Measurements from ENCODE around the gene PRPF38B. TPM values are rescaled to one million over a fixed set of nuclear protein-coding genes. Genes with fewer than 3 reads are reported as not detected.

PRPF38B gene
- total RNA-seq, 1 experiment from 2014 or later = 46.4 TPM

DNA sequence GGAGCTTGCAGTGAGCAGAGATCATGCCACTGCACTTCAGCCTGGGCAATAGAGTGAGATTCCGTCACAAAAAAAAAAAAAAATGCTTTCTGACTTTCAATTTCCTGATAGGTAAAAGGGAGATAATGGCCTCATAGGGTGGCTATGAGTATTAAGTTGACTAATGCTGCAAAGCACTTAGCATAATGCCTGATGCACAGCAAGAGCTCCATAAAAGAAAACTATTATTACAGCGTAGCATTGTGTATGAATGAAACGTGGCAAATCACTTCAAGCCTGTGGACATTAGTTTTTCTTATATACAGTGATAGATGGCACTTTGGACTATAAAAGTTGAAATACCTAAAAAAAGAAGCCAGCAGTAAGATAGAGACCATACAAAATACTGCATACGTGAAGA lies 37.4 kb downstream of the PRPF38B start:
- H2AFZ ChIP-seq (ENCODE audit: low read depth, low read length, poor library complexity, severe bottlenecking) = no peak overlapping the region
- BruUV-seq (replicated peaks) = no TSS peak
- no peaks in the 10 kb centered on the region for H3K79me2 ChIP-seq (ENCODE audit: insufficient read depth, low read length)
- H3K36me3 ChIP-seq (ENCODE audit: control insufficient read depth in 1 of 2, insufficient read depth in 2 of 2, low read length in 2 of 2) = no peaks in the 10 kb centered on the region
- no peaks in the 10 kb centered on the region for H3K9me3 ChIP-seq (ENCODE audit: control insufficient read depth in 1 of 2, insufficient read depth in 1 of 2, low read depth in 1 of 2, low read length in 2 of 2)
- no peak overlapping the region for H3K9ac ChIP-seq (ENCODE audit: low read length)
- intact Hi-C loops (cut with micrococcal nuclease) = no loop called here
- H3K27ac ChIP-seq (ENCODE audit: low read depth, low read length) = no peak overlapping the region
- no peaks in the 10 kb centered on the region for H3K27me3 ChIP-seq (ENCODE audit: insufficient read depth, low read length)
- TF ChIP-seq, protein P1, sequence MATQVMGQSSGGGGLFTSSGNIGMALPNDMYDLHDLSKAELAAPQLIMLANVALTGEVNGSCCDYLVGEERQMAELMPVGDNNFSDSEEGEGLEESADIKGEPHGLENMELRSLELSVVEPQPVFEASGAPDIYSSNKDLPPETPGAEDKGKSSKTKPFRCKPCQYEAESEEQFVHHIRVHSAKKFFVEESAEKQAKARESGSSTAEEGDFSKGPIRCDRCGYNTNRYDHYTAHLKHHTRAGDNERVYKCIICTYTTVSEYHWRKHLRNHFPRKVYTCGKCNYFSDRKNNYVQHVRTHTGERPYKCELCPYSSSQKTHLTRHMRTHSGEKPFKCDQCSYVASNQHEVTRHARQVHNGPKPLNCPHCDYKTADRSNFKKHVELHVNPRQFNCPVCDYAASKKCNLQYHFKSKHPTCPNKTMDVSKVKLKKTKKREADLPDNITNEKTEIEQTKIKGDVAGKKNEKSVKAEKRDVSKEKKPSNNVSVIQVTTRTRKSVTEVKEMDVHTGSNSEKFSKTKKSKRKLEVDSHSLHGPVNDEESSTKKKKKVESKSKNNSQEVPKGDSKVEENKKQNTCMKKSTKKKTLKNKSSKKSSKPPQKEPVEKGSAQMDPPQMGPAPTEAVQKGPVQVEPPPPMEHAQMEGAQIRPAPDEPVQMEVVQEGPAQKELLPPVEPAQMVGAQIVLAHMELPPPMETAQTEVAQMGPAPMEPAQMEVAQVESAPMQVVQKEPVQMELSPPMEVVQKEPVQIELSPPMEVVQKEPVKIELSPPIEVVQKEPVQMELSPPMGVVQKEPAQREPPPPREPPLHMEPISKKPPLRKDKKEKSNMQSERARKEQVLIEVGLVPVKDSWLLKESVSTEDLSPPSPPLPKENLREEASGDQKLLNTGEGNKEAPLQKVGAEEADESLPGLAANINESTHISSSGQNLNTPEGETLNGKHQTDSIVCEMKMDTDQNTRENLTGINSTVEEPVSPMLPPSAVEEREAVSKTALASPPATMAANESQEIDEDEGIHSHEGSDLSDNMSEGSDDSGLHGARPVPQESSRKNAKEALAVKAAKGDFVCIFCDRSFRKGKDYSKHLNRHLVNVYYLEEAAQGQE (IDR thresholded peaks at IDR 0.05; ENCODE audit: low read depth) = no peak
- no peak for TF ChIP-seq EZH2phosphoT487 (IDR thresholded peaks at IDR 0.05; ENCODE audit: borderline replicate concordance)
- TF ChIP-seq FOSL1 (IDR thresholded peaks at IDR 0.05; ENCODE audit: low read depth) = no peak
- TF ChIP-seq SIN3A (IDR thresholded peaks at IDR 0.05; ENCODE audit: low read depth) = no peak
- TF ChIP-seq SRF (IDR thresholded peaks at IDR 0.05; ENCODE audit: low read depth) = no peak
- TF ChIP-seq JUND (IDR thresholded peaks at IDR 0.05) = no peak
- TF ChIP-seq EGR1 (IDR thresholded peaks at IDR 0.05; ENCODE audit: low read depth) = no peak
- TF ChIP-seq EZH2 (IDR thresholded peaks at IDR 0.05) = no peak
- TF ChIP-seq ELF1 (IDR thresholded peaks at IDR 0.05; ENCODE audit: borderline replicate concordance, low read depth) = no peak
- no peak for TF ChIP-seq YY1 (IDR thresholded peaks at IDR 0.05; ENCODE audit: extremely low read depth, insufficient replicate concordance, low read depth, low read length)
- TF ChIP-seq SP1 (IDR thresholded peaks at IDR 0.05; ENCODE audit: low read depth) = no peak
- TF ChIP-seq ZFX (IDR thresholded peaks at IDR 0.05) = no peak
- no peak for TF ChIP-seq CBX3 (IDR thresholded peaks at IDR 0.05; ENCODE audit: low read depth)
- no peak for TF ChIP-seq TCF7L2 (IDR thresholded peaks at IDR 0.05; ENCODE audit: borderline replicate concordance, extremely low read depth, insufficient read depth, insufficient read length)
- no peak for TF ChIP-seq ZNF274 (IDR thresholded peaks at IDR 0.05; ENCODE audit: low read depth, low read length)
- TF ChIP-seq, protein P2, sequence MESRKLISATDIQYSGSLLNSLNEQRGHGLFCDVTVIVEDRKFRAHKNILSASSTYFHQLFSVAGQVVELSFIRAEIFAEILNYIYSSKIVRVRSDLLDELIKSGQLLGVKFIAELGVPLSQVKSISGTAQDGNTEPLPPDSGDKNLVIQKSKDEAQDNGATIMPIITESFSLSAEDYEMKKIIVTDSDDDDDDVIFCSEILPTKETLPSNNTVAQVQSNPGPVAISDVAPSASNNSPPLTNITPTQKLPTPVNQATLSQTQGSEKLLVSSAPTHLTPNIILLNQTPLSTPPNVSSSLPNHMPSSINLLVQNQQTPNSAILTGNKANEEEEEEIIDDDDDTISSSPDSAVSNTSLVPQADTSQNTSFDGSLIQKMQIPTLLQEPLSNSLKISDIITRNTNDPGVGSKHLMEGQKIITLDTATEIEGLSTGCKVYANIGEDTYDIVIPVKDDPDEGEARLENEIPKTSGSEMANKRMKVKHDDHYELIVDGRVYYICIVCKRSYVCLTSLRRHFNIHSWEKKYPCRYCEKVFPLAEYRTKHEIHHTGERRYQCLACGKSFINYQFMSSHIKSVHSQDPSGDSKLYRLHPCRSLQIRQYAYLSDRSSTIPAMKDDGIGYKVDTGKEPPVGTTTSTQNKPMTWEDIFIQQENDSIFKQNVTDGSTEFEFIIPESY (IDR thresholded peaks at IDR 0.05; ENCODE audit: extremely low read depth, insufficient replicate concordance, low read length) = no peak
- TF ChIP-seq, protein P3, sequence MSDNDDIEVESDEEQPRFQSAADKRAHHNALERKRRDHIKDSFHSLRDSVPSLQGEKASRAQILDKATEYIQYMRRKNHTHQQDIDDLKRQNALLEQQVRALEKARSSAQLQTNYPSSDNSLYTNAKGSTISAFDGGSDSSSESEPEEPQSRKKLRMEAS (IDR thresholded peaks at IDR 0.05) = no peak
- RAD21 ChIA-PET (ENCODE audit: low non-redundant PET in 1 of 2, low total read pairs in 2 of 2, uncharacterized antibody in 2 of 2, unreplicated experiment in 2 of 2) = no interaction called here
- DNase-seq (ENCODE audit: low read depth, low spot score) (no peak), ATAC-seq (no peak)
- H3K4me2 ChIP-seq (ENCODE audit: low read length) = no peak overlapping the region
- POLR2A ChIA-PET = no interaction called here
- CTCF ChIA-PET = no interaction called here
- H3K4me3 ChIP-seq (replicated peaks in 1 of 2; ENCODE audit: low read depth in 1 of 2, low read length in 2 of 2) = no peak overlapping the region
- H4K20me1 ChIP-seq (ENCODE audit: insufficient read depth) = no peaks in the 10 kb centered on the region
- no peaks in the 10 kb centered on the region for H3K4me1 ChIP-seq (ENCODE audit: control insufficient read depth in 1 of 2, insufficient read depth in 2 of 2, low read length in 2 of 2)
- H3K9me2 ChIP-seq (ENCODE audit: insufficient read depth) = no peaks in the 10 kb centered on the region
